H9 (cell line): ENCODE data around the gene GBGT1. TPM values are rescaled to one million over a fixed set of nuclear protein-coding genes. Genes with fewer than 3 reads are reported as not detected.

Experiments used
- DNase-seq: peaks from one replicate; pipeline ENCODE4 v3.0.0-alpha.2; 2017
- H2AFZ ChIP-seq: one replicate; pipeline ENCODE4 v1.6.1; 2013; ENCODE audit warnings: mild to moderate bottlenecking, low read length, control low read depth, moderate library complexity
- H2AK5ac ChIP-seq: 2 replicates; pipeline ENCODE4 v1.6.1; 2013; ENCODE audit warnings: low read length, control low read depth, mixed read lengths; ENCODE audit not compliant: insufficient read length
- H2BK120ac ChIP-seq: one replicate; pipeline ENCODE4 v1.6.1; 2013; ENCODE audit warnings: low read depth, mild to moderate bottlenecking, low read length, control low read depth, inconsistent platforms; ENCODE audit not compliant: poor library complexity, severe bottlenecking
- H2BK12ac ChIP-seq: 2 replicates; pipeline ENCODE4 v1.6.1; 2013; ENCODE audit warnings: low read length, control low read depth, mixed read lengths, low read depth; ENCODE audit not compliant: insufficient read length
- H2BK15ac ChIP-seq: 2 replicates; pipeline ENCODE4 v1.6.1; 2013; ENCODE audit warnings: low read depth, low read length, control low read depth
- H2BK20ac ChIP-seq: one replicate; pipeline ENCODE4 v1.6.1; 2013; ENCODE audit warnings: low read depth, mild to moderate bottlenecking, low read length, control low read depth, inconsistent platforms; ENCODE audit not compliant: poor library complexity, severe bottlenecking
- H2BK5ac ChIP-seq: 2 replicates; pipeline ENCODE4 v1.6.1; 2013; ENCODE audit warnings: low read length, control low read depth, mixed read lengths; ENCODE audit not compliant: insufficient read length
- H3K14ac ChIP-seq: 2 replicates; pipeline ENCODE4 v1.6.1; 2013; ENCODE audit warnings: low read length, control low read depth; ENCODE audit not compliant: insufficient read depth
- H3K18ac ChIP-seq: 2 replicates; pipeline ENCODE4 v1.6.1; 2013; ENCODE audit warnings: low read depth, mild to moderate bottlenecking, mixed read lengths, low read length, control low read depth; ENCODE audit not compliant: insufficient read length
- H3K23ac ChIP-seq: 2 replicates; pipeline ENCODE4 v1.6.1; 2013; ENCODE audit warnings: low read length, control low read depth, mixed read lengths, low read depth; ENCODE audit not compliant: insufficient read length
- H3K23me2 ChIP-seq: 2 replicates; pipeline ENCODE4 v1.6.1; 2013; ENCODE audit warnings: low read depth, mild to moderate bottlenecking, mixed read lengths, low read length, control low read depth; ENCODE audit not compliant: insufficient read length, poor library complexity, severe bottlenecking
- H3K27ac ChIP-seq: 2 replicates; pipeline ENCODE4 v1.5.1; 2013; ENCODE audit warnings: low read length, control low read depth, mixed read lengths, low read depth; ENCODE audit not compliant: insufficient read length
- H3K27me3 ChIP-seq: 2 replicates; pipeline ENCODE4 v1.6.1; 2013; ENCODE audit warnings: low read length, control low read depth, inconsistent platforms; ENCODE audit not compliant: insufficient read depth
- H3K4ac ChIP-seq: 2 replicates; pipeline ENCODE4 v1.6.1; 2013; ENCODE audit warnings: low read depth, mild to moderate bottlenecking, control low read depth, inconsistent platforms, low read length, moderate library complexity
- H3K4me1 ChIP-seq: 2 replicates; pipeline ENCODE4 v1.6.1; 2013; ENCODE audit warnings: low read length, control low read depth, inconsistent platforms; ENCODE audit not compliant: insufficient read depth
- H3K4me2 ChIP-seq: 2 replicates; pipeline ENCODE4 v1.6.1; 2013; ENCODE audit warnings: low read length, control low read depth, mixed read lengths; ENCODE audit not compliant: insufficient read length, insufficient read depth
- H3K56ac ChIP-seq: 2 replicates; pipeline ENCODE4 v1.6.1; 2013; ENCODE audit warnings: low read depth, mild to moderate bottlenecking, mixed read lengths, low read length, control low read depth; ENCODE audit not compliant: insufficient read length
- H3K79me1 ChIP-seq: 2 replicates; pipeline ENCODE4 v1.6.1; 2013; ENCODE audit warnings: low read depth, mild to moderate bottlenecking, moderate library complexity, low read length, control low read depth, inconsistent platforms; ENCODE audit not compliant: insufficient read depth, poor library complexity, severe bottlenecking
- H3K79me2 ChIP-seq: 2 replicates; pipeline ENCODE4 v1.6.1; 2013; ENCODE audit warnings: low read length, control low read depth, inconsistent platforms; ENCODE audit not compliant: insufficient read depth
- H3K9ac ChIP-seq: 2 replicates; pipeline ENCODE4 v1.6.1; 2013; ENCODE audit warnings: low read length, control low read depth, mixed read lengths; ENCODE audit not compliant: insufficient read length; ENCODE audit errors: extremely low read depth
- H3K9me3 ChIP-seq: one replicate; pipeline ENCODE4 v1.6.1; 2013; ENCODE audit warnings: low read depth, low read length, inconsistent platforms; ENCODE audit not compliant: control insufficient read depth
- H3T11ph ChIP-seq: one replicate; pipeline ENCODE4 v1.6.1; 2013; ENCODE audit warnings: mild to moderate bottlenecking, low read length, control low read depth, inconsistent platforms
- H4K20me1 ChIP-seq: one replicate; pipeline ENCODE4 v1.6.1; 2013; ENCODE audit not compliant: control insufficient read depth, insufficient read length, insufficient read depth
- H4K5ac ChIP-seq: 2 replicates; pipeline ENCODE4 v1.6.1; 2013; ENCODE audit warnings: low read depth, mild to moderate bottlenecking, mixed read lengths, low read length, control low read depth; ENCODE audit not compliant: insufficient read length
- H4K8ac ChIP-seq: replicated peaks from 2 replicates; pipeline ENCODE4 v1.6.1; 2013; ENCODE audit warnings: low read length, control low read depth, mixed read lengths, low read depth; ENCODE audit not compliant: insufficient read length
- H4K91ac ChIP-seq: 2 replicates; pipeline ENCODE4 v1.6.1; 2013; ENCODE audit warnings: low read depth, mild to moderate bottlenecking, moderate library complexity, mixed read lengths, low read length, control low read depth; ENCODE audit not compliant: insufficient read length
- H3K27ac Mint-ChIP-seq, 3 experiments: 2 replicates in 2 of 3; 3 replicates in 1 of 3; pipeline ENCODE4 v1.8.0; 2020 to 2021; ENCODE audit warnings: mixed read lengths in 3 of 3, mild to moderate bottlenecking in 1 of 3, moderate library complexity in 1 of 3
- H3K27me3 Mint-ChIP-seq: 2 replicates; pipeline ENCODE4 v1.8.0; 2021; ENCODE audit warnings: low read depth, mild to moderate bottlenecking, moderate library complexity, mixed read lengths
- H3K36me3 Mint-ChIP-seq, 3 experiments: 2 replicates in 2 of 3; 3 replicates in 1 of 3; pipeline ENCODE4 v1.8.0; 2020 to 2021; ENCODE audit warnings: low read depth in 3 of 3, mixed read lengths in 3 of 3; ENCODE audit not compliant: insufficient read depth in 1 of 3
- H3K4me1 Mint-ChIP-seq, 2 experiments: 2 replicates each; pipeline ENCODE4 v1.8.0; 2020; ENCODE audit warnings: mixed read lengths in 2 of 2
- H3K4me3 Mint-ChIP-seq, 2 experiments: 2 replicates in 1 of 2; 3 replicates in 1 of 2; pipeline ENCODE4 v1.8.0; 2020 to 2021; ENCODE audit warnings: mild to moderate bottlenecking in 2 of 2, mixed read lengths in 2 of 2, moderate library complexity in 1 of 2
- H3K9me3 Mint-ChIP-seq, 2 experiments: 2 replicates in 1 of 2; 3 replicates in 1 of 2; pipeline ENCODE4 v1.8.0; 2020; ENCODE audit warnings: mild to moderate bottlenecking in 2 of 2, mixed read lengths in 2 of 2, moderate library complexity in 1 of 2
- CTCF ChIP-seq: fragments of 200-600 bp; sonication (generic); conservative IDR thresholded peaks from 3 replicates; pipeline ENCODE4 v1.8.0; 2021; ENCODE audit warnings: antibody characterized with exemption, mild to moderate bottlenecking
- WGBS: extraction: QIAGEN DNeasy Blood & Tissue Kit; methylation state at CpG from one replicate; pipeline ENCODE4 v1.1.7; 2013; ENCODE audit warnings: missing lambda C conversion rate, low lambda C conversion rate, mixed read lengths; ENCODE audit not compliant: insufficient read length; ENCODE audit errors: extremely low coverage; 5-methylcytosine and 5-hydroxymethylcytosine counted together
- total RNA-seq: library from RNA; stranded (reverse); gene quantifications from 2 replicates; pipeline ENCODE4 v1.2.1, GENCODE V29; 2021

The GBGT1 gene
- total RNA-seq, 1 experiment from 2014 or later: 9.3 TPM

GRCh38 chr9:133144142-133144903 lies 19.4 kb downstream of the GBGT1 start:
- Histone ChIP-seq H2BK120ac (no peak overlapping the region), H3K18ac (peak overlapping the region; percentile 80), H3K23me2 (peaks cover 15% of the 10 kb centered on the region), H3K14ac (peak overlapping the region; percentile 90), H4K8ac (no peak overlapping the region), H3T11ph (no peak overlapping the region), H2BK12ac (no peak overlapping the region), H3K79me2 (no peaks in the 10 kb centered on the region), H3K56ac (no peak overlapping the region), H2AFZ (no peak overlapping the region), H3K9ac (no peak overlapping the region), H3K4me1 (peaks cover 5% of the 10 kb centered on the region; the same call in 1 of the 2 replicates), H3K79me1 (no peaks in the 10 kb centered on the region), H2AK5ac (no peak overlapping the region), H3K27me3 (no peaks in the 10 kb centered on the region), H2BK20ac (no peak overlapping the region), H3K27ac (no peak overlapping the region), H3K4me2 (peak overlapping the region; percentile 30), H4K20me1 (peaks cover 2% of the 10 kb centered on the region), H2BK15ac (no peak overlapping the region), H3K9me3 (no peaks in the 10 kb centered on the region), H2BK5ac (no peak overlapping the region), H4K91ac (no peak overlapping the region), H4K5ac (no peak overlapping the region), H3K4ac (no peak overlapping the region), H3K23ac (no peak overlapping the region)
- no CpG with 5 or more reads among the region's 52 CpGs for WGBS
- TF ChIP-seq CTCF: peak; percentile 100
- H3K36me3 Mint-ChIP-seq: peaks cover 0 to 6% (median 4%) of the 10 kb centered on the region in 3 experiments; a peak in 4 of 7 replicates
- H3K9me3 Mint-ChIP-seq: no peaks in the 10 kb centered on the region
- peak; percentile 84 for DNase-seq
- H3K27me3 Mint-ChIP-seq: peaks cover 9% of the 10 kb centered on the region
- peaks cover 23 to 28% of the 10 kb centered on the region in 2 experiments for H3K4me1 Mint-ChIP-seq
- H3K27ac Mint-ChIP-seq: peak overlapping the region in 1 of 3 experiments; percentile 85; a peak in 1 of 7 replicates
- peak overlapping the region; percentile 60 to 76 for H3K4me3 Mint-ChIP-seq
